Hepatocyte (in vitro differentiated cells): ENCODE data around the gene UBN1. TPM values are rescaled to one million over a fixed set of nuclear protein-coding genes. Genes with fewer than 3 reads are reported as not detected.

Experiments
- DNase-seq: peaks from one replicate; pipeline ENCODE4 v3.0.0-alpha.2; 2016; ENCODE audit warnings: low spot score
- H2AFZ ChIP-seq: fragments of 200-600 bp; sonication (generic); 2 replicates; pipeline ENCODE4 v1.6.0; 2016; ENCODE audit warnings: antibody characterized with exemption, mild to moderate bottlenecking
- H3K27ac ChIP-seq: fragments of 200-600 bp; sonication (generic); 2 replicates; pipeline ENCODE4 v1.5.1; 2016; ENCODE audit warnings: mild to moderate bottlenecking
- H3K27me3 ChIP-seq: fragments of 200-600 bp; sonication (generic); 2 replicates; pipeline ENCODE4 v1.6.1; 2016
- H3K36me3 ChIP-seq: fragments of 200-600 bp; sonication (generic); replicated peaks from 2 replicates; pipeline ENCODE4 v1.5.1; 2016; ENCODE audit warnings: low read depth; ENCODE audit not compliant: insufficient read depth
- H3K4me1 ChIP-seq: fragments of 200-600 bp; sonication (generic); 2 replicates; pipeline ENCODE4 v1.5.1; 2016; ENCODE audit warnings: mild to moderate bottlenecking, moderate library complexity; ENCODE audit not compliant: insufficient read depth
- H3K4me2 ChIP-seq: fragments of 200-600 bp; sonication (generic); 2 replicates; pipeline ENCODE4 v1.6.0; 2016
- H3K4me3 ChIP-seq: fragments of 200-600 bp; sonication (generic); 2 replicates; pipeline ENCODE4 v1.5.1; 2016; ENCODE audit warnings: mild to moderate bottlenecking
- H3K79me2 ChIP-seq: fragments of 200-600 bp; sonication (generic); 2 replicates; pipeline ENCODE4 v1.6.0; 2017; ENCODE audit warnings: mild to moderate bottlenecking
- H3K9me2 ChIP-seq: fragments of 200-600 bp; sonication (generic); replicated peaks from 2 replicates; pipeline ENCODE4 v1.6.0; 2017; ENCODE audit warnings: mild to moderate bottlenecking; ENCODE audit not compliant: insufficient read depth
- H3K9me3 ChIP-seq: fragments of 200-600 bp; sonication (generic); 2 replicates; pipeline ENCODE4 v1.5.1; 2016; ENCODE audit warnings: low read depth, mild to moderate bottlenecking
- H4K20me1 ChIP-seq: fragments of 200-600 bp; sonication (generic); 2 replicates; pipeline ENCODE4 v1.6.0; 2016; ENCODE audit warnings: mild to moderate bottlenecking; ENCODE audit not compliant: insufficient read depth, poor library complexity, severe bottlenecking
- CTCF ChIP-seq: fragments of 200-600 bp; sonication (generic); IDR thresholded peaks from 2 replicates; pipeline ENCODE4 v1.5.1; 2016; ENCODE audit warnings: antibody characterized with exemption, mild to moderate bottlenecking; ENCODE audit not compliant: poor library complexity
- EZH2 ChIP-seq: fragments of 200-600 bp; sonication (generic); IDR thresholded peaks from 2 replicates; pipeline ENCODE4 v1.6.1; 2016; ENCODE audit warnings: antibody characterized with exemption, mild to moderate bottlenecking, borderline replicate concordance
- EZH2phosphoT487 ChIP-seq: fragments of 200-600 bp; sonication (generic); IDR thresholded peaks from one replicate; pipeline ENCODE4 v1.6.1; 2018; ENCODE audit warnings: antibody characterized with exemption, mild to moderate bottlenecking, low read depth, moderate library complexity; ENCODE audit not compliant: unreplicated experiment, severe bottlenecking
- WGBS: methylation state at CpG from one replicate; pipeline ENCODE4 v1.1.6; 2016; ENCODE audit warnings: low lambda C conversion rate; ENCODE audit errors: missing lambda C conversion rate; 5-methylcytosine and 5-hydroxymethylcytosine counted together
- polyA plus RNA-seq: library from polyadenylated mRNA; unstranded; fragments of >200 nt; fragmentation: Nextera tagmentation; extraction: Ambion mirVana; gene quantifications from 2 replicates; pipeline ENCODE4 v1.2.1, GENCODE V29; 2016
- total RNA-seq: library from RNA; depleted of rRNA; stranded (reverse); fragments of >200 nt; gene quantifications from 2 replicates; pipeline ENCODE4 v1.2.3, GENCODE V29; 2014

UBN1 gene
- total and polyA plus RNA-seq, 2 experiments from 2014 or later = 19.1 to 28.1 TPM

- Histone ChIP-seq H3K36me3 (no peaks in the 10 kb centered on the region), H3K4me2 (peak overlapping the region; percentile 91), H3K27me3 (no peaks in the 10 kb centered on the region), H4K20me1 (peaks cover 54% of the 10 kb centered on the region), H3K4me3 (no peak overlapping the region), H3K27ac (no peak overlapping the region), H3K79me2 (peaks cover 91% of the 10 kb centered on the region), H3K4me1 (peaks cover 31% of the 10 kb centered on the region), H2AFZ (no peak overlapping the region), H3K9me3 (no peaks in the 10 kb centered on the region), H3K9me2 (no peaks in the 10 kb centered on the region)
- 62% methylated on average over 3 of the region's 3 CpGs for WGBS
- TF ChIP-seq EZH2phosphoT487 (no peak), EZH2 (no peak)
- DNase-seq = no peak
These were observed 2.9 kb downstream of the UBN1 start for GRCh38 chr16:4850211-4850610.

GRCh38 chr16:4852221-4852872 is 5.1 kb downstream of the UBN1 start:
- H3K9me3 ChIP-seq = no peaks in the 10 kb centered on the region
- peaks cover 20% of the 10 kb centered on the region for H3K4me1 ChIP-seq
- H3K9me2 ChIP-seq = no peaks in the 10 kb centered on the region
- H3K4me3 ChIP-seq = no peak overlapping the region
- DNase-seq = no peak
- H3K27me3 ChIP-seq = no peaks in the 10 kb centered on the region
- H3K4me2 ChIP-seq = no peak overlapping the region
- no peaks in the 10 kb centered on the region for H3K36me3 ChIP-seq
- peaks cover 92% of the 10 kb centered on the region for H3K79me2 ChIP-seq
- no peak overlapping the region for H3K27ac ChIP-seq
- whole genome bisulfite sequencing = 75% methylated on average over 1 of the region's 1 CpG
- peaks cover 50% of the 10 kb centered on the region for H4K20me1 ChIP-seq
- no peak for TF ChIP-seq EZH2
- no peak for TF ChIP-seq CTCF
- no peak for TF ChIP-seq EZH2phosphoT487
- no peak overlapping the region for H2AFZ ChIP-seq

- H3K79me2 ChIP-seq = peaks cover 74% of the 10 kb centered on the region
- no peak overlapping the region for H3K27ac ChIP-seq
- H3K4me1 ChIP-seq = peaks cover under 1% of the 10 kb centered on the region
- H4K20me1 ChIP-seq = peaks cover 26% of the 10 kb centered on the region
- no peaks in the 10 kb centered on the region for H3K9me3 ChIP-seq
- no peak overlapping the region for H2AFZ ChIP-seq
- no peaks in the 10 kb centered on the region for H3K36me3 ChIP-seq
- WGBS = 98% methylated on average over 5 of the region's 5 CpGs
- TF ChIP-seq EZH2phosphoT487 = no peak
- TF ChIP-seq CTCF = no peak
- no peak for TF ChIP-seq EZH2
- no peak overlapping the region for H3K4me3 ChIP-seq
- no peaks in the 10 kb centered on the region for H3K9me2 ChIP-seq
- no peaks in the 10 kb centered on the region for H3K27me3 ChIP-seq
- H3K4me2 ChIP-seq = no peak overlapping the region
- DNase-seq = no peak
These were observed 8.1 kb downstream of the UBN1 start for GRCh38 chr16:4855371-4855770.

GRCh38 chr16:4855804-4856203 is 8.5 kb downstream of the UBN1 start:
- WGBS = 95% methylated on average over 2 of the region's 2 CpGs
- Histone ChIP-seq H3K36me3 (no peaks in the 10 kb centered on the region), H3K9me3 (no peaks in the 10 kb centered on the region)

More at GRCh38 chr16:4855804-4856203, 8.5 kb downstream of the UBN1 start:
- Histone ChIP-seq H3K27me3 (no peaks in the 10 kb centered on the region), H3K4me1 (no peaks in the 10 kb centered on the region), H3K27ac (no peak overlapping the region), H3K9me2 (no peaks in the 10 kb centered on the region), H3K4me3 (no peak overlapping the region), H3K79me2 (peaks cover 73% of the 10 kb centered on the region), H4K20me1 (peaks cover 22% of the 10 kb centered on the region), H3K4me2 (no peak overlapping the region), H2AFZ (no peak overlapping the region)
- TF ChIP-seq EZH2 (no peak), EZH2phosphoT487 (no peak), CTCF (no peak)
- DNase-seq = no peak
